ENCODE results near the gene ZNF579.
"Not testable (repeated sequence)": the region's sequence is repeated elsewhere in the genome, so short reads cannot be mapped to it uniquely, and the experiment has no call there.

ZNF579 gene

GRCh38 chr19:55590109-55590508, 9.5 kb upstream of the ZNF579 start:
- no peak overlapping the region for H3K4me3 Mint-ChIP-seq
- peaks cover 23% of the 10 kb centered on the region for H3K4me1 Mint-ChIP-seq
- no peak overlapping the region for H3K27ac Mint-ChIP-seq
- no peaks in the 10 kb centered on the region for H3K9me3 Mint-ChIP-seq
- DNase-seq (ENCODE audit: low spot score in 2 of 2): no peak
- ATAC-seq: no peak
- H3K36me3 Mint-ChIP-seq: peaks cover 18% of the 10 kb centered on the region

DNA sequence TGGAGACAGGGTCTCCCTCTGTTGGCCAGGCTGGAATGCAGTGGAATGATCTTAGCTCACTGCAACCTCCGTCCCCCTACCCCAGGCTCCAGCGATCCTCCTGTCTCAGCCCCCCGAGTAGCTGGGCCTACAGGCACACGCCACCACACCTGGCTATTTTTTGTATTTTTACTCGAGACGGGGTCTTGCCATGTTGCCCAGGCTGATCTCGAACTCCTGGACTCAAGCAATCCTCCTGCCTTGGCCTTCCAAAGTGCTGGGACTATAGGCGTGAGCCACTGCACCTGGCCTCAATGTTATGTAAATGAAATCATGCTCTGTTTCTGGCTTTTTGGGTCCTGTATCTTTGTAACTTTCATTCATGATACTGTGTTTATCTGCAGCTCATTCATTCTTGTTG, 8.1 kb upstream of the ZNF579 start:
- Mint-ChIP-seq H3K36me3 (peaks cover 4% of the 10 kb centered on the region), H3K9me3 (no peaks in the 10 kb centered on the region), H3K4me3 (no peak overlapping the region), H3K27ac (no peak overlapping the region), H3K4me1 (peaks cover 25% of the 10 kb centered on the region)
- ATAC-seq: no peak
- DNase-seq (ENCODE audit: low spot score in 2 of 2): no peak

GRCh38 chr19:55586976-55587668, 6.5 kb upstream of the ZNF579 start:
- DNase-seq (ENCODE audit: low spot score in 2 of 2): peak; percentile 83 to 97
- ATAC-seq: peak; percentile 99
- H3K4me3 Mint-ChIP-seq: peak overlapping the region; percentile 70
- H3K9me3 Mint-ChIP-seq: no peaks in the 10 kb centered on the region
- no peaks in the 10 kb centered on the region for H3K36me3 Mint-ChIP-seq
- peak overlapping the region; percentile 32 for H3K27ac Mint-ChIP-seq
- H3K4me1 Mint-ChIP-seq: peaks cover 26% of the 10 kb centered on the region

DNA sequence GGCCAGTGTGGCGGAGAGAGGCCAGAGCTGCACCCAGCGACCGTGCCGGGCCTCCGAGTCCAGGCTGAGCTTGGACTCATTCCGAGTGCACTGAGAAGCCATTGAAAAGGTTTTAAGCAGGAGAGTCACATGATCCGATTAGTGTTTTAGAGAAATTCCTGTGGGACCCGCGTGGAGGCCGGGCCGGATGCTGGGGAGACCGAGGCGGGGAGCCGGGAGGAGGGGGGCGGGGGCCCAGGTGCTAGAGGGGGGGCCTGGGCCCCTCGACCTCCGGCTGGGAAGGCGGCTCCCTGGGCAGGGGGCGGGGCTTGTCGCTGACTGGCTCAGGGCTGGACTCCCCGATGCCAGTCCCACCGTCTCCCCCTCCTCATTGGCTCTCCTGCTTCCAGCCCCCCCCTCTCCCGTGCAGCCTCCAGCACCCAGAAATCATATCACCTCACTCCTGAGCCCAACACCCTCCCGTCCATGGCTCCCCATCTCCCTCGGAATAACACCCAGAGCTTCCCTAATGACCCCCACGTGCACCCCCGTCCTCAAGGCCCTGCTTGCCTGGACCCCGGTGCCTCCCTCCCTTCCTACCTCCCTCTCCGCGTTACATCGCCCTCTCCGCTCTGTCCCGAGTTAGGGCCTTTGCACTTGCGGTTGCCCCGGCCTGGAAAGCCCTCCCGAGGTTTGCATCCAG, 5.2 kb upstream of the ZNF579 start:
- H3K36me3 Mint-ChIP-seq: no peaks in the 10 kb centered on the region
- peak overlapping the region; percentile 79 for H3K27ac Mint-ChIP-seq
- H3K9me3 Mint-ChIP-seq: no peaks in the 10 kb centered on the region
- H3K4me1 Mint-ChIP-seq: peaks cover 38% of the 10 kb centered on the region
- no peak for DNase-seq (ENCODE audit: low spot score in 2 of 2)
- peak; percentile 19 for ATAC-seq
- peak overlapping the region; percentile 70 for H3K4me3 Mint-ChIP-seq

GRCh38 chr19:55584871-55585270, 4.2 kb upstream of the ZNF579 start:
- Mint-ChIP-seq H3K27ac (no peak overlapping the region), H3K36me3 (peaks cover 6% of the 10 kb centered on the region), H3K4me3 (peak overlapping the region; percentile 70), H3K9me3 (no peaks in the 10 kb centered on the region), H3K4me1 (peaks cover 41% of the 10 kb centered on the region)
- no peak for DNase-seq (ENCODE audit: low spot score in 2 of 2)
- no peak for ATAC-seq

DNA sequence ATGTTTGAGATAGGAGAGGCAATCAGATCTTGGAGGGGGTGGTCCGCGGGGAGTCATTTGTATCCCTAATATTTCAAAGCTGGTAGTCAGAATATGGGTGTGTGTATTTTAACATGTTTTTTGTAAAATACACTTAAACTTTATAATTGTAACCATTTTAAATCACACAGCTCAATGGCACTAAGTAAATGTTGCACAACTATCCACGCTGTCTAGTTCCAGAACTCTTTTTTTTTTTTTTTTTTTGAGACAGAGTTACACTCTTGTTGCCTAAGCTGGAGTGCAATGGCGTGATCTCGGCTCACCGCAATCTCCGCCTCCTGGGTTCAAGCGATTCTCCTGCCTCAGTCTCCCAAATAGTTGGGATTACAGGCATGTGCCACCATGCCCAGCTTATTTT, 3.2 kb upstream of the ZNF579 start:
- H3K4me3 Mint-ChIP-seq; DNase-seq (ENCODE audit: low spot score in 2 of 2); H3K27ac Mint-ChIP-seq; H3K9me3 Mint-ChIP-seq; ATAC-seq: not testable (repeated sequence)
- H3K4me1 Mint-ChIP-seq: peaks cover 47% of the 10 kb centered on the region
- H3K36me3 Mint-ChIP-seq: peaks cover 10% of the 10 kb centered on the region

DNA sequence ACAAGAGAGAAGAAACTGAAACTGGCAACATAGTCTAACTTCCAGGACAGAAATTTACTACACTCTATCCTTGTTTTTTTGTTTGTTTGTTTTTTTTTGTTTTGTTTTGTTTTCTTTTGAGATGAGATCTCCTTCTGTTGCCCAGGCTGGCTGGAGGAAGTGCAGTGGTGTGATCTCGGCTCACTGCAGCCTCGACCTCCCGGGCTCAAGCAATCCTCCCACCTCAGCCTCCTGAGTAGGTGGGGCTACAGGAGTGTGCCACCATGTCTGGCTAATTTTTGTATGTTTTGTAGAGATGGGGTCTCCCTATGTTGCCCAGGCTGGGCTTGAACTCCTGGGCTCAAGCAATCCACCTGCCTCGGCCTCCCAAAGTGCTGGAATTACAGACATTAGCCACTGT, 1.6 kb upstream of the ZNF579 start:
- H3K27ac Mint-ChIP-seq; H3K9me3 Mint-ChIP-seq; DNase-seq (ENCODE audit: low spot score in 2 of 2); ATAC-seq: not testable (repeated sequence)
- peaks cover 45% of the 10 kb centered on the region for H3K4me1 Mint-ChIP-seq
- H3K36me3 Mint-ChIP-seq: peaks cover 15% of the 10 kb centered on the region
- peak overlapping the region; percentile 83 for H3K4me3 Mint-ChIP-seq

DNA sequence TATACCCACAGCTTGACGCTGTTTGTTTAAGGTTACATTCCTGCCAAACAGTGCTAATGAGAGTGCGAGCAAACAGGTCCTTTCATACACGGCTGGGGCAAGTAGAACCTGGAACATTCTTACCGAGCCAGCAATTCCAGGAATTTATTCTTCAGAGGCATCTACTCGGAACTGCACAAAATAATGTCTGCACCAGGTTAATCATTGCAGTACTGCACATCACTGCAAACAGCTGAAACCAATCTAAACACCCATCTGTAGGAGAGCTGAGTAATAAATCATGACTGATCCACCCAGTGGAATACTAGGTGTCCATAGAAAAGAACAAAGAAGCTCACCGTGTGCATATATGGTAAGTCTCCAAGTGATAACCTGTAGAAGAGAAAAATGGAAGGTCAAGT, 1.2 kb upstream of the ZNF579 start:
- no peak overlapping the region for H3K27ac Mint-ChIP-seq
- ATAC-seq (no peak), DNase-seq (ENCODE audit: low spot score in 2 of 2) (no peak)
- peaks cover 41% of the 10 kb centered on the region for H3K4me1 Mint-ChIP-seq
- H3K9me3 Mint-ChIP-seq: no peaks in the 10 kb centered on the region
- peak overlapping the region; percentile 83 for H3K4me3 Mint-ChIP-seq
- peaks cover 19% of the 10 kb centered on the region for H3K36me3 Mint-ChIP-seq

DNA sequence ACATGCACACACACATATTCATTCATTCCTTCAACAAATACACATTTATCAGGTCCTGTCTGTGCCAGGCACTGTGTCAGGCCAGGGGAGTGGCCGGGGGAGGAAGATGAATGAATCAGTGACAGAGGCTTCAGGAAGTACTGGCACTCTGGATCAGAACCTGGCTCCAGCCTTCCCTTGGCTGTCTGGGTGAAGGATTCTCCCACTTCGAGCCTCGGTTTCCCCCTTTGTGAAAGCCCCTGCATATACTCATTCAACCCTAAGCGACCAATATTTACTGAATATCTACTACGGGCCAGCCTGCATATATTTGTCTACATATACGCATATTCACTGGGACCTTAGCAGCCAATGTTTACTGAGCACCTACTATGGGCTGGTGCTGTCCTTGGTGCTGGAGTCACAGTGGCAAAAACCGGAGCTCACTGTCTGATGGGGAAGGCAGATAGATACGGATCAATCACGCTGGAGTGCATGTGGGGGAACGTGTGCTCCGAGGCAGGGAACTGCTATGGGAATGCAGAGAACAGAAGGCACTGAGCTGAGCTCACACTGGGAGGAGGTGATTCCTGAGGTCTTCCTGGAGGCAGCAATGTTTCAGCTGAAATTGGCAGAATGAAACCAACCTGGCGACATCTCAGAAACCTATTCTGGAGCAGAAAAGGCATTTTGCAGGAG, 636 bp upstream of the ZNF579 start:
- peak overlapping the region; percentile 83 for H3K4me3 Mint-ChIP-seq
- no peak for DNase-seq (ENCODE audit: low spot score in 2 of 2)
- no peaks in the 10 kb centered on the region for H3K9me3 Mint-ChIP-seq
- peaks cover 21% of the 10 kb centered on the region for H3K36me3 Mint-ChIP-seq
- peak; percentile 15 for ATAC-seq
- H3K4me1 Mint-ChIP-seq: peaks cover 36% of the 10 kb centered on the region
- H3K27ac Mint-ChIP-seq: peak overlapping the region; percentile 96

- DNase-seq (ENCODE audit: low spot score in 2 of 2) (no peak), ATAC-seq (peak; percentile 36)
- Mint-ChIP-seq H3K9me3 (no peaks in the 10 kb centered on the region), H3K4me1 (peaks cover 23% of the 10 kb centered on the region), H3K36me3 (peaks cover 21% of the 10 kb centered on the region), H3K4me3 (peak overlapping the region; percentile 83), H3K27ac (peak overlapping the region; percentile 96)
Measured at GRCh38 chr19:55579766-55580621, 654 bp downstream of the ZNF579 start.

- DNase-seq (ENCODE audit: low spot score in 2 of 2) (no peak), ATAC-seq (no peak)
- H3K9me3 Mint-ChIP-seq: no peaks in the 10 kb centered on the region
- peaks cover 23% of the 10 kb centered on the region for H3K4me1 Mint-ChIP-seq
- peaks cover 21% of the 10 kb centered on the region for H3K36me3 Mint-ChIP-seq
- H3K27ac Mint-ChIP-seq: peak overlapping the region; percentile 96
- H3K4me3 Mint-ChIP-seq: peak overlapping the region; percentile 83
Measured at GRCh38 chr19:55578761-55579747, 1.6 kb downstream of the ZNF579 start.

GRCh38 chr19:55578031-55578760, 2.5 kb downstream of the ZNF579 start:
- no peak for DNase-seq (ENCODE audit: low spot score in 2 of 2)
- H3K9me3 Mint-ChIP-seq: no peaks in the 10 kb centered on the region
- H3K4me1 Mint-ChIP-seq: peaks cover 23% of the 10 kb centered on the region
- peaks cover 21% of the 10 kb centered on the region for H3K36me3 Mint-ChIP-seq
- no peak for ATAC-seq
- no peak overlapping the region for H3K4me3 Mint-ChIP-seq
- H3K27ac Mint-ChIP-seq: no peak overlapping the region

DNA sequence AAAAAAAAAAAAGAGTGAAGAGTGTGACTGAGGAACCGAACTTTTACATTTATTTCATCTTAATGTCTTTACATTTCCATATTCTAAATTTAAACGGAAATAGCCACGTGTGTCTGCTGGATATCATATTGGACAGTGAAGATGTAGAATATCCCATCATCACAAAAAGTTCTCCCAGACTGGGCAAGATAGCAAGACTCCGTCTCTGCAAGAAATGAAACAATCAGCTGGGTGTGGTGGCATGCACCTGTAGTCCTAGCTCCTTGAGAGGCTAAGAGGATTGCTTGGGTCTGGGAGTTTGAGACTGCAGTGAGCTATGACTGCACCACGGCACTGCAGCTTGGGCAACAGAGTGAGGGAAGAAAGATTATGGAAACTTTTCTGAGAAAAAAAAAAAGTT, 3.9 kb downstream of the ZNF579 start:
- ATAC-seq (no peak), DNase-seq (ENCODE audit: low spot score in 2 of 2) (no peak)
- Mint-ChIP-seq H3K36me3 (peaks cover 21% of the 10 kb centered on the region), H3K27ac (no peak overlapping the region), H3K4me3 (no peak overlapping the region), H3K4me1 (peaks cover 18% of the 10 kb centered on the region), H3K9me3 (no peaks in the 10 kb centered on the region)

All from stimulated activated effector memory CD8-positive, alpha-beta T cell treated with anti-CD3 and anti-CD28 coated beads, Interleukin-12 subunit alpha, Interleukin-12 subunit beta, amount 100 ng/mL, for 72 hours (primary cell).